ENCODE measurements around the gene DDX20.
A peak's percentile ranks its signal among the peaks of the same experiment; 100 is the strongest.

The DDX20 gene

DNA sequence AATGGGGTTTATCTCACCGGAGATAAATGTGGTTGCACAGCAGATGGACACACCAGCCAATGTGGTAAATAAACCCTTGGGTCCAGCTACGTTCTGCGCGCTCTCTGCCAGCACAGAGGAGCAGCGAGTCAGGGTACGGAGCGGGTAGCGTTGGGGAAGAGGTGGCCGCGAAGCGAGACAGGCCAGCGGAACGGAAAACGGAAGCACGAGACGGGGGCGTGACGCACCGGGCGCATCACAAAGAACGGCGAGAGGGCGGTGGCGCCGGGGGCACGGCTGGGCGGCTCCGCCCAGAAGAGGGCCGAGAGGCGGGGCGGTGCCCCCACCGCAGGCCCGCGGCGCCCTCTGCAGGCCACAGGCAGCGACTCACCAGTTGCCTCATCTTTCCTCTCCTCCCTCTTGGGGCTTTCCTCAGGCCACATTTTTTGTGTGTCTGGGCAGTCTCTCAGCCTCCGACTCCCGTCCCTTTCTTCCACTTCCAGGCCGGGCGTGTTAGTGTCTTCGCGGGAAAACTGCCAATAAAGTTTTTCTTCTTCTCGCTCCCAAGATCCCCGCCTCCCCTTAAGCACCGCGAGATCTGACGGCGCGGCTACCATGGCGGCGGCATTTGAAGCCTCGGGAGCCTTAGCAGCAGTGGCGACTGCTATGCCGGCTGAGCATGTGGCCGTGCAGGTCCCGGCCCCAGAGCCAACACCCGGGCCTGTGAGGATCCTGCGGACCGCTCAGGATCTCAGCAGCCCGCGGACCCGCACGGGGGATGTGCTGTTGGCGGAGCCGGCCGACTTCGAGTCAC is at the start of gene DDX20:
TSS of gene DDX20 (plus strand) at position 571 of the 793 bp plus-strand sequence. CDS start at position 595, 24 bp downstream.
- H3K27ac Mint-ChIP-seq = peak within 1 kb of the TSS; percentile 94
- intact Hi-C loops (cut with micrococcal nuclease) = loop anchor here (1.0 to 2.0 kb wide), 3 partner anchors 22 to 306 kb away; partner anchors contain the start of genes ATP5PB and WDR77

GRCh38 chr1:111706921-111707320 is 48.8 kb upstream of the DDX20 start:
- Mint-ChIP-seq H3K27me3 (no peaks in the 10 kb centered on the region), H3K4me1 (ENCODE audit: low read depth) (peaks cover 5% of the 10 kb centered on the region), H3K27ac (no peak overlapping the region), H3K4me3 (no peak overlapping the region), H3K9me3 (no peaks in the 10 kb centered on the region), H3K36me3 (ENCODE audit: low read depth) (peaks cover 86% of the 10 kb centered on the region)
- intact Hi-C loops (cut with micrococcal nuclease) = loop anchor here (10.0 kb wide), 1 partner anchor 52 kb away; no protein-coding TSS in a partner anchor

More for the DNA sequence above, at the start of gene DDX20:
- Mint-ChIP-seq H3K27me3 (no peaks in the 10 kb centered on the region), H3K4me1 (ENCODE audit: low read depth) (peaks cover 41% of the 10 kb centered on the region), H3K9me3 (no peaks in the 10 kb centered on the region), H3K36me3 (ENCODE audit: low read depth) (peaks cover 35% of the 10 kb centered on the region), H3K4me3 (peak within 1 kb of the TSS; percentile 95)

GRCh38 chr1:111707906-111708305 is 47.8 kb upstream of the DDX20 start:
- peaks cover 5% of the 10 kb centered on the region for H3K4me1 Mint-ChIP-seq (ENCODE audit: low read depth)
- no peaks in the 10 kb centered on the region for H3K9me3 Mint-ChIP-seq
- no peaks in the 10 kb centered on the region for H3K27me3 Mint-ChIP-seq
- H3K27ac Mint-ChIP-seq = peak overlapping the region; percentile 32
- H3K4me3 Mint-ChIP-seq = no peak overlapping the region
- intact Hi-C loops (cut with micrococcal nuclease) = loop anchor here (10.0 kb wide), 1 partner anchor 53 kb away; no protein-coding TSS in a partner anchor
- H3K36me3 Mint-ChIP-seq (ENCODE audit: low read depth) = peaks cover 76% of the 10 kb centered on the region

DNA sequence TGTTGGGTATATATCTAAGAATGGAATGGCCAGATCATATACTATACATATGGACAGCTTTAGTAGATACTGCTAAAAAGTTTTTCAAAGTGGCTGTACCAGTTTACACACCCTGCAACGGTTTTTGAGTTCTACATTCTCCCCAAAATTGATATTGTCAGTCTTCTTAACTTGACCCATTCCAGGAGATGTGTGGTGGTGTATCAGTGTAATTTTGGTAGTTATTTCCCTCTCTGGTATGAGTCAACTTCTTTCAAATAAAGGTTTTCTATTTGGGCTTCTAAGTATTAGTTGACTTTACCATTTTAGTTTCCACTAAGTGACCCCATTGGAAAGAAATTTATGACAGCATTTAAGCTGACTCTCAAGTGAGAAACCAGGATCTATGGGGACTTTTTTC is 45.7 kb upstream of the DDX20 start:
- intact Hi-C loops (cut with micrococcal nuclease) = loop anchor here (10.0 kb wide), 1 partner anchor 55 kb away; no protein-coding TSS in a partner anchor
- Mint-ChIP-seq H3K4me1 (ENCODE audit: low read depth) (peaks cover 5% of the 10 kb centered on the region), H3K27me3 (no peaks in the 10 kb centered on the region), H3K9me3 (no peaks in the 10 kb centered on the region), H3K4me3 (no peak overlapping the region), H3K27ac (no peak overlapping the region), H3K36me3 (ENCODE audit: low read depth) (peaks cover 61% of the 10 kb centered on the region)

DNA sequence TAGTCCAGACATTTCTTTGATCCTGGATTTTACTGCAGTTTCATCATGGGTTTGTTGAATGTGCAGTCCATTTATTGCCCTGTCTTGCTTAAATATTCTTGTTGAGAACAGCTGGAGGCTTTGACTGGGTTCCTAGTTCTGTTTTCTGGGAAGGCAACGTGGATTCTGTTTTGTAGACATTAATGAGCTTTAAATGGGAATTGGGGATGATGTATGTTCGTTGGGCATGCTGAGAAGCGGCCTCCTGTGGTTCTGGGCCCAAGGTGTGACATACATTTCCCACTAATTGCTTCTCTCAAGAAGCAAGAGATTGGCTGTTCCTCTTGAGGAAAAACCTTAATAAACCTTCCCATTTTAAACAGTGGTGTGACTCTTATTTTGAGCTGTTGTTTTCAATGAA is 39.4 kb upstream of the DDX20 start:
- Mint-ChIP-seq H3K27ac (no peak overlapping the region), H3K9me3 (no peaks in the 10 kb centered on the region), H3K27me3 (no peaks in the 10 kb centered on the region), H3K4me1 (ENCODE audit: low read depth) (peaks cover 43% of the 10 kb centered on the region), H3K36me3 (ENCODE audit: low read depth) (peaks cover 42% of the 10 kb centered on the region), H3K4me3 (no peak overlapping the region)
- intact Hi-C loops (cut with micrococcal nuclease) = no loop called here

- H3K4me3 Mint-ChIP-seq = no peak overlapping the region
- H3K4me1 Mint-ChIP-seq (ENCODE audit: low read depth) = peaks cover 43% of the 10 kb centered on the region
- intact Hi-C loops (cut with micrococcal nuclease) = no loop called here
- no peak overlapping the region for H3K27ac Mint-ChIP-seq
- H3K27me3 Mint-ChIP-seq = no peaks in the 10 kb centered on the region
- peaks cover 39% of the 10 kb centered on the region for H3K36me3 Mint-ChIP-seq (ENCODE audit: low read depth)
- no peaks in the 10 kb centered on the region for H3K9me3 Mint-ChIP-seq
These were observed 38.3 kb upstream of the DDX20 start for GRCh38 chr1:111717450-111717849.

DNA sequence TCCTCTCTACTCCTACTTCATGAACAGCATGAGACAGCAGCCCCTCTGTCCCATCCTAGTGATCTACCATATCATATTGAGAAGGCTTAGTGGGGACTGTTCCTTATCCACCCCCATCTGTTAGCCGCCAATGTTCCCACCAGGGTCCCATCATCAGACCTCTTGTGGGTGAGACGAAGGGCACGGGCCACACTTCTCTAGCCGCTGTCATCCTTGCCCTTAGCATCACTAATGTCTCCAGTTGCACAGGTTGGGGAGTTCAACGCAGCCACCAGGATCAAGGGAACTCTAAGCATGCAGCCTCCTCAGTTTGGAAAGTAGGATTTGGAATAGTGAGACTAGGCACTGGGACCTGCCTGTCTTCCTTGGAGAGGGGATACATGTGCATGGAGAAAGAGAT is 36.6 kb upstream of the DDX20 start:
- intact Hi-C loops (cut with micrococcal nuclease) = no loop called here
- Mint-ChIP-seq H3K27me3 (no peaks in the 10 kb centered on the region), H3K4me3 (no peak overlapping the region), H3K36me3 (ENCODE audit: low read depth) (peaks cover 39% of the 10 kb centered on the region), H3K4me1 (ENCODE audit: low read depth) (peaks cover 54% of the 10 kb centered on the region), H3K27ac (no peak overlapping the region), H3K9me3 (no peaks in the 10 kb centered on the region)

DNA sequence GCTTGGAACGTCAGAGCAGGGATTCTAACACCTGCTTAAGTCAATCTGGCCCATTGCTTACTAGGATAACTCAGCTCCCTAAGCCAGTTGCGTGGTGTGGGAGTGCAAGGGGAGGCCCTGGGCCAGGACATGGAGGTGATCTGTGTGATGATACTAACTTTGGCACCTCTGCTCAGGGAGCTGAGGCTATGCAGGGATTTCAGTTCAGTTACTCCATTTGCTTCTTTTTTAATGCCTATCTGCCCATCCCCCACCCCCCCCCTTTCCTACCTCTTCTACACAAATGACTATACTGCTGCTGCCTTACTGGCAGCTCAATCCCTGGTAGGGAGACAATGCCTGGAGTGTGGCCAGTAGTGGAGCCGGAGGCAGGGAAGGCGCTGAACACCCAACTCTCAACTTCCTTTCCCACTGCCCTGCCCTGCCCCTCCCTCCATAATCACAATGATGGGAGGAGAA is 36.0 kb upstream of the DDX20 start:
- no peak overlapping the region for H3K4me3 Mint-ChIP-seq
- H3K9me3 Mint-ChIP-seq = no peaks in the 10 kb centered on the region
- H3K4me1 Mint-ChIP-seq (ENCODE audit: low read depth) = peaks cover 54% of the 10 kb centered on the region
- H3K36me3 Mint-ChIP-seq (ENCODE audit: low read depth) = peaks cover 39% of the 10 kb centered on the region
- peak overlapping the region; percentile 28 for H3K27ac Mint-ChIP-seq
- H3K27me3 Mint-ChIP-seq = no peaks in the 10 kb centered on the region
- intact Hi-C loops (cut with micrococcal nuclease) = no loop called here

DNA sequence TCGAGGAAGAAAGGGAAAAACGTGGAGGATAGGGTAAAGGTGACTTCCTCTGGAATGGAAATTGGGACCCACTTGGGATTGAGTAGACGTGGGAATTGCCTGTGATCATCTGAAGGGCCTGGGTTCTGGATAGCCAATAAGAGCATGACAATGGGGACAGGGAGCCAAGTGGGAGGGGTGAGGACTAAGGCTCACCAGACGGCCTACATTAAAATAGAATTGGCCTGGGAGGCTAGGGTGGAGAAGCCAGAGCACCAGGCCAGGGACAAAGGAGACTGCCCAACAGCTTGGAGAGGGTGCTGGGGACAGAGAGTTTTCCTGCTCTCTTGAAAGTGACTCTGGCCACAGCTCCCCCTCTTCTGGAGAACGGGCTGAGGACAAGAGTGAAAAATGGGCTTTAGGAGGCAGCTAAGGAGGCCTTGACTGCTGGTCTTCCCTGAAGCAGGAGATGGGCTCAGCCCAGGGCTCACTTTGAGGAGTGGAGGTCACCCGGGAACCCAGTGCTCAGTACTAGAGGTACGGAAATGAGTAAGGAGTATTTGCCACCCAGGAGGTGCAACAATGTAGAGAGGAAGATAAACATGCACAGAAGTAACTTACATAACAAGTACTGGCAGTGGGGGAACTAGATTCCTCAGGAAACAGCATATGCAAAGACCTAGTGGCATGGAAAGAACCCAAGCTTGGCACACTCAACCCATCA is 35.3 kb upstream of the DDX20 start:
- peak overlapping the region; percentile 28 for H3K27ac Mint-ChIP-seq
- no peak overlapping the region for H3K4me3 Mint-ChIP-seq
- H3K9me3 Mint-ChIP-seq = no peaks in the 10 kb centered on the region
- intact Hi-C loops (cut with micrococcal nuclease) = no loop called here
- H3K4me1 Mint-ChIP-seq (ENCODE audit: low read depth) = peaks cover 54% of the 10 kb centered on the region
- no peaks in the 10 kb centered on the region for H3K27me3 Mint-ChIP-seq
- H3K36me3 Mint-ChIP-seq (ENCODE audit: low read depth) = peaks cover 34% of the 10 kb centered on the region

DNA sequence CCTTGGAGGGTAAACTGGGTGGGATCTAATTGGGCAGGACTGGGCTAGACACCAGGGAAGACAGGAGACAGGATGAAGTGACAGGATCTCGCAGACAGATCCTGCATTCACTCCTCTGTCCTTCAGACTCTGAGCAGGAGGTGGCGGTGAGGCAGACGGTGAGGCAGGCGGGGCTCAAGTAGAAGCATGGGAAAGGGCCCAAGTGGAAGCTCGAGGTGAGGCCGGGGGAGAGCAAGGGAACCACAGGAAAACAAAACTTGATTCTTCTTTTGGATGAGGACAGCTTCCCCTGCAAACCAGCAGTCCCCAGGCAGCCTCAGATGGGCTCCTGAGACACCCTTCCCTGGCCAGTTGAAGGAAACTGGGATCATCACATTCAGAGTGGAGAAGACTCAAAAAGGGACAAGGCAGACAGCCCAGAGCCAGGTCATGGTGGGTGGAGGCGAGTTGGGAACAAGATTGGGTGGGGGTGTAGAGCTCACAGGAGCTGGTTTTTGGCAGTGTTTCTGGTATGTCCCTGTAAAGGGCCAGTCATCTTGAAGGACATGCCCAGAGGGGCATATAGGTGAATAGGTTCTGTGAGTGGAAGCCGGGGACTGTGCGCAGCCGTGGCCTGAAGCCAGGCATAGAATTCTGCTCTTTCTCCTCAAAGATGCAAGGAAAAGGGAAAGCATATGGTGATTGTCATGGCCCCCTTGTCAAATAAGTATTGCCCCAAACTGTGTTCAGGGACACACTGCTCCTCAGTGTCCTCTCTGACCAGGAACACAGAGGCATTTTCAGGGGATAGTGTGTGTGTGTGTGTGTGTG is 34.5 kb upstream of the DDX20 start:
- Mint-ChIP-seq H3K9me3 (no peaks in the 10 kb centered on the region), H3K27me3 (no peaks in the 10 kb centered on the region)
- intact Hi-C loops (cut with micrococcal nuclease) = no loop called here

DNA sequence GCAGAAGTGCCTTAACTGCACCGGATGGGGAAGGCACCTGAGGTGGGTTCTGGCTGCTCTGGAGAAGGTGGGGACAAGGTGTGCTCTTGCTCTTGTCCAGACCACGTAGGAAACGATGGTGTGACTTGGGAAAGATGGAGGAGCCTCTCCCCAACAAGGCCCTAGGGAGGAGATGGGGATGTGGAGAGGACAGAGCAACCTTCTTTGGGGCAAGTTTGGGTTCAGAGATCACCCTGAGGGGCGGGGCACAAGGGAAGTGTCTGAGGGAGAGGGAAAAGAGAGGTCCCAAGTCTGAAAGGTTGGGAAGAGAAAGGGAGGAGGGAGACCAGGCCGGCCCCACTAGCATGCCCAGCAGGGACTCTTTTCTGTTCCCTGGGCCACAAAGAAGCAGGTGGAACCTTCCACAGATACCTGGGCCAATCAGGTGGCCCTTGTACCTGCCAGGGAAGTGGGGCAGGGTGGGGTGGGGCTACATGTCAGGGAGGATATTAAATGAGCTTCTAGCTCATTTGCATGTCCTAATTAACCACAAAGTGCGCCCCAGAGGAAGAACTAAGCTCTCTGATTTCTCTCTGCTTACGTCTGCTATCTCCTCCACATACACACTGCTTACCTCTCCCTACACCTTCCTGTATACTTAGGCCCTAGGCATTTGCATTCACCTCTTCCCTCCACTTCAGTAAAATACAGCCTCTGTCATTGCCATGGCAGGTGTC is 32.5 kb upstream of the DDX20 start:
- intact Hi-C loops (cut with micrococcal nuclease) = no loop called here

More for the DNA sequence above, 34.5 kb upstream of the DDX20 start:
- H3K4me3 Mint-ChIP-seq = no peak overlapping the region
- peak overlapping the region; percentile 28 for H3K27ac Mint-ChIP-seq
- peaks cover 54% of the 10 kb centered on the region for H3K4me1 Mint-ChIP-seq (ENCODE audit: low read depth)
- H3K36me3 Mint-ChIP-seq (ENCODE audit: low read depth) = peaks cover 31% of the 10 kb centered on the region

DNA sequence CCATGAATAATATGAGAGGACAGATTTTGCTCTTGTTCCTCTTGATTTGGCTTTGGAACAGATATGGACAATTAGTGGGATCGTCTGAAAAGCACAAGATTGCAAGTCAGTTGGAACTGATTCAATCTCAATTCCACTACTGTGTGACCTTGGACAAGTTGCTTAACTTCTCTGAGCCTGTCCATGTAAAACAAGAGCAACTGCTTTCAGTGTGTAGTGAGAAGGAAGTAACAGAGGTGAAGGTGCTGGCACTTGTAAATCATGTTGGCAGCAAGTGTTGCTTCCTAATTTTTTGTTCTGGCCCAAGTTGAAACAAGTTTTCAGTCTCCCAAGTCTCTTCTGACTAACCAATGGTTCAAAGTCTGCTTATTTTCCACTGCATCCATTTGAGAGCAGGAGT is 31.8 kb upstream of the DDX20 start:
- intact Hi-C loops (cut with micrococcal nuclease) = no loop called here
- H3K4me3 Mint-ChIP-seq = no peak overlapping the region
- peaks cover 32% of the 10 kb centered on the region for H3K4me1 Mint-ChIP-seq (ENCODE audit: low read depth)
- peaks cover 19% of the 10 kb centered on the region for H3K36me3 Mint-ChIP-seq (ENCODE audit: low read depth)
- H3K27ac Mint-ChIP-seq = no peak overlapping the region
- H3K27me3 Mint-ChIP-seq = no peaks in the 10 kb centered on the region
- H3K9me3 Mint-ChIP-seq = no peaks in the 10 kb centered on the region

More for the DNA sequence above, 32.5 kb upstream of the DDX20 start:
- H3K27ac Mint-ChIP-seq = no peak overlapping the region
- peaks cover 25% of the 10 kb centered on the region for H3K36me3 Mint-ChIP-seq (ENCODE audit: low read depth)
- no peak overlapping the region for H3K4me3 Mint-ChIP-seq
- H3K4me1 Mint-ChIP-seq (ENCODE audit: low read depth) = peaks cover 38% of the 10 kb centered on the region
- H3K27me3 Mint-ChIP-seq = no peaks in the 10 kb centered on the region
- no peaks in the 10 kb centered on the region for H3K9me3 Mint-ChIP-seq

- Mint-ChIP-seq H3K4me1 (ENCODE audit: low read depth) (peaks cover 26% of the 10 kb centered on the region), H3K36me3 (ENCODE audit: low read depth) (peaks cover 14% of the 10 kb centered on the region), H3K27me3 (no peaks in the 10 kb centered on the region), H3K9me3 (no peaks in the 10 kb centered on the region), H3K27ac (no peak overlapping the region), H3K4me3 (no peak overlapping the region)
- intact Hi-C loops (cut with micrococcal nuclease) = no loop called here
These were observed 30.5 kb upstream of the DDX20 start for GRCh38 chr1:111725192-111725591.
